Mucosa of stomach (tissue), 1 donor: ENCODE results near the gene KIF20B.

Experiments
- H3K27me3 ChIP-seq: one replicate; pipeline ENCODE4 v1.7.0; 2013; ENCODE audit warnings: mild to moderate bottlenecking, low read length; ENCODE audit not compliant: control insufficient read depth, insufficient read depth
- H3K36me3 ChIP-seq: one replicate; pipeline ENCODE4 v1.7.0; 2013; ENCODE audit warnings: low read length; ENCODE audit not compliant: control insufficient read depth, insufficient read depth
- H3K4me1 ChIP-seq: one replicate; pipeline ENCODE4 v1.7.0; 2013; ENCODE audit warnings: mild to moderate bottlenecking, low read length; ENCODE audit not compliant: control insufficient read depth, insufficient read depth
- H3K4me3 ChIP-seq: one replicate; pipeline ENCODE4 v1.7.0; 2013; ENCODE audit warnings: low read length
- H3K9ac ChIP-seq: one replicate; pipeline ENCODE4 v1.7.0; 2013; ENCODE audit warnings: mild to moderate bottlenecking, low read length, moderate library complexity
- H3K9me3 ChIP-seq: one replicate; pipeline ENCODE4 v1.7.0; 2013; ENCODE audit warnings: mild to moderate bottlenecking, low read length, moderate library complexity; ENCODE audit not compliant: control insufficient read depth
- donor health status: Pancreatic carcinoma.

Gene KIF20B

GRCh38 chr10:89695307-89695706 lies 6.1 kb upstream of the KIF20B start:
- no peaks in the 10 kb centered on the region for H3K36me3 ChIP-seq
- H3K27me3 ChIP-seq = no peaks in the 10 kb centered on the region
- no peak overlapping the region for H3K9ac ChIP-seq
- H3K4me3 ChIP-seq = no peak overlapping the region
- H3K4me1 ChIP-seq = no peaks in the 10 kb centered on the region
- no peaks in the 10 kb centered on the region for H3K9me3 ChIP-seq

- no peak overlapping the region for H3K4me3 ChIP-seq
- H3K9me3 ChIP-seq = no peaks in the 10 kb centered on the region
- H3K27me3 ChIP-seq = no peaks in the 10 kb centered on the region
- H3K36me3 ChIP-seq = no peaks in the 10 kb centered on the region
- no peaks in the 10 kb centered on the region for H3K4me1 ChIP-seq
- H3K9ac ChIP-seq = no peak overlapping the region
Observed at GRCh38 chr10:89697946-89698345, 3.4 kb upstream of the KIF20B start.

GRCh38 chr10:89699581-89700064 lies 1.8 kb upstream of the KIF20B start:
- H3K4me1 ChIP-seq = no peaks in the 10 kb centered on the region
- H3K9ac ChIP-seq = no peak overlapping the region
- no peaks in the 10 kb centered on the region for H3K9me3 ChIP-seq
- H3K27me3 ChIP-seq = no peaks in the 10 kb centered on the region
- H3K36me3 ChIP-seq = no peaks in the 10 kb centered on the region
- no peak overlapping the region for H3K4me3 ChIP-seq

- Histone ChIP-seq H3K27me3 (no peaks in the 10 kb centered on the region), H3K9me3 (no peaks in the 10 kb centered on the region), H3K9ac (peak overlapping the region; percentile 85), H3K4me1 (no peaks in the 10 kb centered on the region), H3K4me3 (peak overlapping the region; percentile 87), H3K36me3 (no peaks in the 10 kb centered on the region)
Observed at GRCh38 chr10:89700923-89701241, 508 bp upstream of the KIF20B start.

- Histone ChIP-seq H3K4me1 (no peaks in the 10 kb centered on the region), H3K36me3 (no peaks in the 10 kb centered on the region), H3K4me3 (peak overlapping the region; percentile 87), H3K9me3 (no peaks in the 10 kb centered on the region), H3K27me3 (no peaks in the 10 kb centered on the region), H3K9ac (peak overlapping the region; percentile 85)
Observed at GRCh38 chr10:89702121-89702480, 711 bp downstream of the KIF20B start.

- Histone ChIP-seq H3K4me1 (no peaks in the 10 kb centered on the region), H3K4me3 (no peak overlapping the region), H3K9me3 (no peaks in the 10 kb centered on the region), H3K36me3 (no peaks in the 10 kb centered on the region), H3K9ac (no peak overlapping the region), H3K27me3 (no peaks in the 10 kb centered on the region)
Observed at GRCh38 chr10:89705466-89705865, 4.1 kb downstream of the KIF20B start.

GRCh38 chr10:89706011-89706410 lies 4.6 kb downstream of the KIF20B start:
- H3K9ac ChIP-seq = no peak overlapping the region
- H3K4me3 ChIP-seq = no peak overlapping the region
- no peaks in the 10 kb centered on the region for H3K4me1 ChIP-seq
- no peaks in the 10 kb centered on the region for H3K36me3 ChIP-seq
- no peaks in the 10 kb centered on the region for H3K9me3 ChIP-seq
- no peaks in the 10 kb centered on the region for H3K27me3 ChIP-seq

GRCh38 chr10:89707372-89707771 lies 6.0 kb downstream of the KIF20B start:
- H3K9ac ChIP-seq = no peak overlapping the region
- no peaks in the 10 kb centered on the region for H3K27me3 ChIP-seq
- H3K9me3 ChIP-seq = no peaks in the 10 kb centered on the region
- no peaks in the 10 kb centered on the region for H3K4me1 ChIP-seq
- H3K36me3 ChIP-seq = no peaks in the 10 kb centered on the region
- H3K4me3 ChIP-seq = no peak overlapping the region

GRCh38 chr10:89710753-89711152 lies 9.4 kb downstream of the KIF20B start:
- H3K9me3 ChIP-seq = no peaks in the 10 kb centered on the region
- H3K36me3 ChIP-seq = no peaks in the 10 kb centered on the region
- H3K4me3 ChIP-seq = no peak overlapping the region
- no peaks in the 10 kb centered on the region for H3K4me1 ChIP-seq
- H3K27me3 ChIP-seq = no peaks in the 10 kb centered on the region
- no peak overlapping the region for H3K9ac ChIP-seq

- H3K9ac ChIP-seq = no peak overlapping the region
- H3K4me3 ChIP-seq = no peak overlapping the region
- H3K4me1 ChIP-seq = no peaks in the 10 kb centered on the region
- no peaks in the 10 kb centered on the region for H3K9me3 ChIP-seq
- H3K27me3 ChIP-seq = no peaks in the 10 kb centered on the region
- H3K36me3 ChIP-seq = no peaks in the 10 kb centered on the region
Observed at GRCh38 chr10:89734616-89735015, 33.2 kb downstream of the KIF20B start.

GRCh38 chr10:89738551-89739209 lies 37.3 kb downstream of the KIF20B start:
- Histone ChIP-seq H3K36me3 (no peaks in the 10 kb centered on the region), H3K9ac (no peak overlapping the region), H3K4me1 (no peaks in the 10 kb centered on the region), H3K27me3 (no peaks in the 10 kb centered on the region), H3K9me3 (no peaks in the 10 kb centered on the region), H3K4me3 (no peak overlapping the region)

- no peaks in the 10 kb centered on the region for H3K4me1 ChIP-seq
- H3K27me3 ChIP-seq = no peaks in the 10 kb centered on the region
- no peak overlapping the region for H3K9ac ChIP-seq
- no peaks in the 10 kb centered on the region for H3K9me3 ChIP-seq
- H3K4me3 ChIP-seq = no peak overlapping the region
- no peaks in the 10 kb centered on the region for H3K36me3 ChIP-seq
Observed at GRCh38 chr10:89741126-89741762, 39.9 kb downstream of the KIF20B start.
